ENCODE data around the gene ZSCAN23. TPM values are rescaled to one million over a fixed set of nuclear protein-coding genes. Genes with fewer than 3 reads are reported as not detected.

ZSCAN23 gene
- total and polyA plus RNA-seq, 9 of the 15 experiments (the other 6 are each of a cell fraction or from before 2014, with no cell fraction given), result 0.05 to 0.29 (median 0.21) TPM; not detected in 1

- TF ChIP-seq FOXJ2 (tag; IDR thresholded peaks at IDR 0.05) (0 out of 2 replicates have a peak, but pooled peaks have one; percentile 59), MAFK (IDR thresholded peaks at IDR 0.05; ENCODE audit: low read length) (no peak), ZNF212 (CRISPR knock-in tag; IDR thresholded peaks at IDR 0.05) (0 out of 2 replicates have a peak, but pooled peaks have one; percentile 57), MYNN (IDR thresholded peaks at IDR 0.05) (no peak), MYNN (CRISPR knock-in tag; IDR thresholded peaks at IDR 0.05) (no peak), ZNF224 (CRISPR knock-in tag; IDR thresholded peaks at IDR 0.05) (no peak), CBX1 (IDR thresholded peaks at IDR 0.05; ENCODE audit: low read depth) (peak; percentile 86), ZKSCAN3 (CRISPR knock-in tag; IDR thresholded peaks at IDR 0.05) (no peak), FIP1L1 (IDR thresholded peaks at IDR 0.05; ENCODE audit: low read depth, low read length, poor library complexity, severe bottlenecking) (no peak), NCOA2 (IDR thresholded peaks at IDR 0.05; ENCODE audit: partially characterized antibody in 2 of 2) (no peak), ZBTB9 (CRISPR knock-in tag; IDR thresholded peaks at IDR 0.05) (peak; percentile 58; the same call in 1 of the 2 replicates), EP300 (IDR thresholded peaks at IDR 0.05; ENCODE audit: low read length) (peak; percentile 62), POLR2AphosphoS2 (IDR thresholded peaks at IDR 0.05; ENCODE audit: low read length) (peak; percentile 37; the same call in 1 of the 2 replicates), L3MBTL2 (IDR thresholded peaks at IDR 0.05) (peak; percentile 94), MXD1 (CRISPR knock-in tag; IDR thresholded peaks at IDR 0.05; ENCODE audit: borderline replicate concordance, poor library complexity, severe bottlenecking) (no peak), NR0B1 (IDR thresholded peaks at IDR 0.05; ENCODE audit: partially characterized antibody) (no peak), E2F4 (CRISPR knock-in tag; IDR thresholded peaks at IDR 0.05; ENCODE audit: low read depth) (no peak), BACH1 (tag; IDR thresholded peaks at IDR 0.05) (no peak), KAT7 (CRISPR knock-in tag; IDR thresholded peaks at IDR 0.05; ENCODE audit: borderline replicate concordance) (no peak), CAMTA2 (CRISPR knock-in tag; conservative IDR thresholded peaks at IDR 0.05) (0 out of 2 replicates have a peak, but pooled peaks have one; percentile 38), SP1 (CRISPR knock-in tag; IDR thresholded peaks at IDR 0.05) (peak; percentile 75), TCFL5 (CRISPR knock-in tag; conservative IDR thresholded peaks at IDR 0.05) (no peak), DLX4 (CRISPR knock-in tag; IDR thresholded peaks at IDR 0.05) (no peak), ZFX (CRISPR knock-in tag; IDR thresholded peaks at IDR 0.05) (peak; percentile 96), POLR3G (IDR thresholded peaks at IDR 0.05; ENCODE audit: extremely low read depth, insufficient read length, insufficient replicate concordance) (no peak)
Observed at GRCh38 chr6:28489366-28490204, 46.3 kb upstream of the ZSCAN23 start (continued).
